ENCODE measurements around the gene ZFHX3. TPM values are rescaled to one million over a fixed set of nuclear protein-coding genes. Genes with fewer than 3 reads are reported as not detected.

The ZFHX3 gene
- total RNA-seq, 2 experiments from 2014 or later: 2.5 to 2.9 TPM

DNA sequence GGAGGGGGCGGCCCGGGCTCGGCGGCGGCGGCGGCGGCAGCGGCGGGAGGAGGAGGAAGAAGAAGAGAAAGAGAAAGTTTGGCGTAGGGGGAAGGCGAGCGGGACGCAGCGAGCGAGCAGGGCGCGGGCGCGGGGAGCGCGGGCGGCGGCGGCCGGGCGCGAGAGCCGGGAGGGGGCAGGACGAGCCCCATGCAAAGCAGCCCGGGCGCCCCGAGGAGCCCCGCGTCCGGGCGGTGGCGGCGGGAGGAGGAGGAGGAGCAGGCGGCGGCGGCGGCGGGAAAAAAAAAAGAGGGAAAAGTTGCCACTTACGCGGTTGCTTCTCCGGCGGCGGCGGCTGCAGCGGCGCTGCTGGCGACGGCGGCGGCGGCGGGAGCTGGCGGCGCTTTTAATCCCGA is 10.3 kb upstream of the ZFHX3 start:
- peak; percentile 43 for DNase-seq
- Mint-ChIP-seq H3K27ac (no peak overlapping the region), H3K27me3 (ENCODE audit: low read depth) (peaks cover 64% of the 10 kb centered on the region), H3K36me3 (ENCODE audit: low read depth) (no peaks in the 10 kb centered on the region), H3K4me3 (peak overlapping the region; percentile 46), H3K4me1 (ENCODE audit: low read depth) (peaks cover 32% of the 10 kb centered on the region), H3K9me3 (ENCODE audit: insufficient read depth) (no peaks in the 10 kb centered on the region)
- ATAC-seq: peak; percentile 80
- CTCF ChIA-PET: no interaction called here
- POLR2A ChIA-PET: no interaction called here

DNA sequence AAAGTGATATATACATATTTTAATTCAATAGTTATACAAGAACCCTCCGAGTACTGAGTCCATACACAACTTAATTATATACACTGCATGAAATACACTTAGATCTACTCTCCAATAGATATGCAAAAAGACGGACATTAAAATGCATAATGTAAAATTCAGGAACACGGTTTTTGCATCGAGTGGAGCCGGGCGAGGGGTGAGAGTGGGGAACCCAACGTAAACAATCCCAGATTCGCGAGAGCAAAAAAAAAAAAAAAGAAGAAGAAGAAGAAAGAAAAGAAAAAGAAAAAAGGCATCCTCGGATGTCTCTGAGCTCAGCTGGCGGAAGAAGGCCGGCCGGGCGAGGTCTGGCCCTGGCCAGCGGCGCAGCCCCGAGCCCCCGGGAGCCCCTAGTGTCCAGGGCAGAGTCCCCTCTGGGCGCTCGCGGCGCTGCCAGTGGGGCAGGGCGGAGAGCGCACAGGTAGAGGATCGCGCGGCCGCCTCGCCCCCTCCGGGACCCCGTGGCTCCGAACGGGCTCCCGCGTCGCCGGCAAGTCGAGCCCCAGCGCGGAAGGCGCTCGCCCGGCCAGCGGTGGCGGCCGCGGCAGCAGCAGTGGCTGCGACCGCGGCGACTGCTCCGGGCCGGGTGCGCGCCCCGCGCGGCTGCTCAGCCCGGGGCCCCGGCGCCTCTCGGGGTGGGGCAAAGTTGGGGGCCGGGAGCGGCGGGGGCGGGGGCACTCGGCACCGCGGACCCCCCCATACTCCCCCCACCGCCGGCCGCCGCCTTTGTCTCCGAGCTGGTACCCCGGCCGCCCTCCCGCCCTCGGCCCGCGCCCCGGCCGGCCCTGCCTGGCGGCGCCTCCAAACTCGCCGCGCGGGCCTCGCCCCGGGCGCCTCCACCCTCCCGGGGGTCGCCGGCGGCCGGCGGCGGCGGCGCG is 9.6 kb upstream of the ZFHX3 start:
- Mint-ChIP-seq H3K36me3 (ENCODE audit: low read depth) (no peaks in the 10 kb centered on the region), H3K4me3 (peak overlapping the region; percentile 76)

DNA sequence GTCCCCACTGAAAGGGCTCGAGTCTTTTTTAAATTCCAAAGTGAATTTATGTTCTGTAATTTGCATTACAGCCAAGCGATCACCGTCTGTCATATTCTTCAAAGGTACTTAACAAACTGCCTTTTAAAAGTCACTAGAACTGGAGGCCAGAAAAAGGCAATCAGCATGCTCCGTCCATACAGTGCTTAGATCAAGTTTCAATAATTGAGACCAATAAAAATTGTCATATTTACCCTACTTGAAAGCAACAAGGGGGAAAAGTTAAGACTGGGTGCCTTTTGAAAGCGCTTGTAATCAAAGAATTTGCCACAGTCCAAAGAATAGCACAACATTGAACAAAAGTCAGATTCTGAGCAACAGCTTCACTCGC is 9.0 kb upstream of the ZFHX3 start:
- DNase-seq (no peak), ATAC-seq (no peak)
- Mint-ChIP-seq H3K27me3 (ENCODE audit: low read depth) (peaks cover 53% of the 10 kb centered on the region), H3K4me3 (peak overlapping the region; percentile 76), H3K4me1 (ENCODE audit: low read depth) (peaks cover 32% of the 10 kb centered on the region), H3K36me3 (ENCODE audit: low read depth) (no peaks in the 10 kb centered on the region), H3K9me3 (ENCODE audit: insufficient read depth) (no peaks in the 10 kb centered on the region), H3K27ac (no peak overlapping the region)
- ChIA-PET POLR2A (no interaction called here), CTCF (no interaction called here)

More for the DNA sequence above, 9.6 kb upstream of the ZFHX3 start:
- peaks cover 32% of the 10 kb centered on the region for H3K4me1 Mint-ChIP-seq (ENCODE audit: low read depth)
- H3K27ac Mint-ChIP-seq: peak overlapping the region; percentile 34
- no peaks in the 10 kb centered on the region for H3K9me3 Mint-ChIP-seq (ENCODE audit: insufficient read depth)
- peaks cover 59% of the 10 kb centered on the region for H3K27me3 Mint-ChIP-seq (ENCODE audit: low read depth)
- ATAC-seq (peak; percentile 61), DNase-seq (no peak)
- CTCF ChIA-PET: no interaction called here
- POLR2A ChIA-PET: no interaction called here

DNA sequence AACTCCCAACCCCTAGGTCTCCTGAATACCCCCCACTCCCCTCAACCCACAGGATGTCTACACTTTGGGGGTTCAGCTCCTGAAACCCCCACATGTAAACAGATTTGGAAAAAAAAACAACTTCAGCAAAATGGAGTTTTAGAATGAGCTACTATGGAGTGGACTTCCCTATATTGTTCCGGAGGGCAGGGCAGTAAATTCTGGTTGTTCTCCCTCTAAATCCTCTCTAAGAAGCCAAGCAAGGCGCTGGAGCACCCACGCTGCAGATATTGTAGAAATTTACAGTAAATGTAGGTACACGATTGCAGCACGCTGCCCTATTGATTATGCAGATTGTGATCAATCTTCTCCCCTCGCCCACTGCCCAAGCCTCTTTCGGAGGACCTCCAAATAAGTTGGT is 8.5 kb upstream of the ZFHX3 start:
- ATAC-seq (no peak), DNase-seq (no peak)
- no peak overlapping the region for H3K4me3 Mint-ChIP-seq
- H3K9me3 Mint-ChIP-seq (ENCODE audit: insufficient read depth): no peaks in the 10 kb centered on the region
- H3K4me1 Mint-ChIP-seq (ENCODE audit: low read depth): peaks cover 32% of the 10 kb centered on the region
- no peak overlapping the region for H3K27ac Mint-ChIP-seq
- ChIA-PET CTCF (no interaction called here), POLR2A (no interaction called here)
- no peaks in the 10 kb centered on the region for H3K36me3 Mint-ChIP-seq (ENCODE audit: low read depth)
- H3K27me3 Mint-ChIP-seq (ENCODE audit: low read depth): peaks cover 51% of the 10 kb centered on the region

DNA sequence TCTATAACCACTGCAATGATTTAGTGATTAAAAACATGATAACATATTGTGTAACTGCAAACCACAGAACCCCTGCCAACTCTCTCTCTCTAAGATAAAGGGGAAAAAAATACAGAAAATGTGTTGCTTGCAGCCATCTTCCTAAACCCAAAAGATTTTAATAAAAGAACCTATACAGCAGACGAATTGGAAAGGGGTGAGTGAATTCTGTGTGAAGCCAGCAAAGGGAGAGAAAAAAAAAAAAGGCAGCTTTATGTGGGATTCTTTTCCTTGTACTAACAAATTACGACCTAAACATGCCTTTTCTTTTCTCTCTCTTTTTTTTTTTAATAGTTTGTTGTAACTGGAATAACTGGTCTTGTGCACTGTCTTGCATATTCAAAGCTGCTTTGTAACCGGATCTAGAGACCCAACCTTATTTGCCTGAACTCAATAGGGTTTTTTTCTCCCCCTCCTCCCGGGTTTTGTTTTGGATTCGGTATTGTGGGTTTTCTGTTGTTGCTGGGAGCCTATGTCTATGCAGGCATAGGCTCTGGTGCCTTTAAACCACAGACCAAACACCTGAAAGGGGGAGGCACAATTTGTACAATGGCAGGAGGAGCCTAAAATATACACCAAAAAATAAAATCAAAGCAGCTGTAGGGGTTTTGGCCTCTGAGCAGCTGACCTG is 7.0 kb upstream of the ZFHX3 start:
- no peak overlapping the region for H3K27ac Mint-ChIP-seq
- H3K27me3 Mint-ChIP-seq (ENCODE audit: low read depth): peaks cover 40% of the 10 kb centered on the region
- no peaks in the 10 kb centered on the region for H3K36me3 Mint-ChIP-seq (ENCODE audit: low read depth)
- DNase-seq (no peak), ATAC-seq (no peak)
- ChIA-PET POLR2A (no interaction called here), CTCF (interaction anchor here (0.9 kb wide), 1 partner anchor 198 kb away, joined by 3 read pairs; no protein-coding TSS in a partner anchor)
- no peaks in the 10 kb centered on the region for H3K9me3 Mint-ChIP-seq (ENCODE audit: insufficient read depth)
- H3K4me3 Mint-ChIP-seq: no peak overlapping the region
- H3K4me1 Mint-ChIP-seq (ENCODE audit: low read depth): peaks cover 32% of the 10 kb centered on the region

DNA sequence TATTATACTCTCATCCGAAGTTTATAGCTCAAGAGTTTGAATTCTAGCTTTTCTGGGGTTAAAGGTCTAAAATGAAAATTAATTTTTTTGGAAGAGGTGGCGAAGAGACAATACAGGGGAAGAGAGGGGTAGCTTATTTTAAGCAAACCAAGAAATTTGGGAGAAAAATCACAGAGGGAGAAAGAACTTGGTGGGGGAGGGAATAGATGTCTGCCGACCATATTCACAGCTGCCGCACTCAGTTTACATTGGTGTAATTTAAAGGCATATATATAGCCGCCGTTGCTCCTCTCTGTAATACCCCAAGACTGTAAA is 6.5 kb upstream of the ZFHX3 start:
- no peak for DNase-seq
- Mint-ChIP-seq H3K4me3 (no peak overlapping the region), H3K4me1 (ENCODE audit: low read depth) (peaks cover 31% of the 10 kb centered on the region), H3K9me3 (ENCODE audit: insufficient read depth) (no peaks in the 10 kb centered on the region), H3K27me3 (ENCODE audit: low read depth) (peaks cover 35% of the 10 kb centered on the region), H3K36me3 (ENCODE audit: low read depth) (no peaks in the 10 kb centered on the region), H3K27ac (no peak overlapping the region)
- POLR2A ChIA-PET: no interaction called here
- ATAC-seq: no peak
- CTCF ChIA-PET: interaction anchor here (0.9 to 1.2 kb wide), 2 partner anchors 197 to 221 kb away, joined by 3 read pairs; no protein-coding TSS in a partner anchor

DNA sequence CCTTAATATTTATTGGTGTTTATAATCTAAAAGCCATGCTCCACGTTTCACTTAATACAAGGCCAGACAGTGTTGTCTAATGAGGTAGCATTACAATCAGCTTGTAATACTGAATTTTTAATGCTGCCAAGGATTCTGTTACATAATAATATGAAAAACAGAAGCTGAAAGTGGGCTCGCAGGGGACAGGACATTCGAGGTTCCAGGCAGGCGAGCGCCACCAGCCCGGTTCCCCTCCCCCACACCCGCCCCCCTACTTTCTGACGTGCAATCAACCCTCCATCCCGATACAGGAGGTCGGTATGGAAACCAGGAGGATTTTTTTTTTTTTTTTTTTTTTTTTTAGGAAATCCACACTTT is 6.2 kb upstream of the ZFHX3 start:
- Mint-ChIP-seq H3K4me1 (ENCODE audit: low read depth) (peaks cover 29% of the 10 kb centered on the region), H3K27ac (no peak overlapping the region), H3K27me3 (ENCODE audit: low read depth) (peaks cover 33% of the 10 kb centered on the region), H3K9me3 (ENCODE audit: insufficient read depth) (no peaks in the 10 kb centered on the region), H3K4me3 (no peak overlapping the region), H3K36me3 (ENCODE audit: low read depth) (no peaks in the 10 kb centered on the region)
- ChIA-PET POLR2A (no interaction called here), CTCF (interaction anchor here (0.9 to 1.2 kb wide), 2 partner anchors 197 to 221 kb away, joined by 3 read pairs; no protein-coding TSS in a partner anchor)
- DNase-seq: no peak
- ATAC-seq: no peak

DNA sequence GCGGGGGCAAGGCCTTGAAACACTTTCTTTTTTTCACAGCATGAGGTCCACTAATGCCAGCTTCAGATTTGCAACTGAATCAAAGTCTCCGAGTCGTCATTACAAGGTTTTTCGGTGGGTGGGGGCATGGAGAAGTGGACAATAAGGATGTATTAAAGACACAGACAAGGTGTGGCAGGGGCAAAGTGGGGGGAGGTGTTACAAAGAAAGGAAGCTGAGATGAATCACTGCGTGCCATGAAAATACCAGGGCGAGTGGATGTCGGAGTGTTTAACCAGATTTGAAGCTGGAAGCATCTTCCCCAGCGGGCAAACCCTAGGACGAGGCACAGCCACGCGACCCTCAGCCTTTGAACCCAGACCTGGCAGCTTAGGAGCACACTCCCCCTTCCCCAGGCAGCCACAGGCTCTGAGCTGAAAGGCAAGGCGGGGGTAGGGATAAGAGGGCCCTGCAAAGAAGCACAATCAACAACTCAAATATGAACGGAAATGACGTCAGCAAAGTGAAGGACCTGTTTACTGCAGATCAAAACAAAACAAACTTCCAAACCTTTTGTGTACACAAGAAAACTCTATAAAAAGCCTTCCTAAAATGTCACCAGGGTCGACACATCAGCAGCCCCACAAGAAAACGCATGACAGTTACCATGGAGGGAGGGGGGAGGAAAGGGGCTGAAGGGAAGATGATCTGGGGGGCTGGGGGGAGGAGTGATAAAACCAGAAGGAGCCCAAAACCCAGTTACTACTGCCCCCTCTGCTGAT is 5.6 kb upstream of the ZFHX3 start:
- H3K27me3 Mint-ChIP-seq (ENCODE audit: low read depth): peaks cover 35% of the 10 kb centered on the region
- peaks cover 26% of the 10 kb centered on the region for H3K4me1 Mint-ChIP-seq (ENCODE audit: low read depth)
- ATAC-seq: no peak
- DNase-seq: no peak
- H3K27ac Mint-ChIP-seq: no peak overlapping the region
- CTCF ChIA-PET: interaction anchor here (0.9 to 1.2 kb wide), 2 partner anchors 196 to 221 kb away, joined by 3 read pairs; no protein-coding TSS in a partner anchor
- no peaks in the 10 kb centered on the region for H3K36me3 Mint-ChIP-seq (ENCODE audit: low read depth)
- POLR2A ChIA-PET: no interaction called here
- no peaks in the 10 kb centered on the region for H3K9me3 Mint-ChIP-seq (ENCODE audit: insufficient read depth)
- H3K4me3 Mint-ChIP-seq: no peak overlapping the region

DNA sequence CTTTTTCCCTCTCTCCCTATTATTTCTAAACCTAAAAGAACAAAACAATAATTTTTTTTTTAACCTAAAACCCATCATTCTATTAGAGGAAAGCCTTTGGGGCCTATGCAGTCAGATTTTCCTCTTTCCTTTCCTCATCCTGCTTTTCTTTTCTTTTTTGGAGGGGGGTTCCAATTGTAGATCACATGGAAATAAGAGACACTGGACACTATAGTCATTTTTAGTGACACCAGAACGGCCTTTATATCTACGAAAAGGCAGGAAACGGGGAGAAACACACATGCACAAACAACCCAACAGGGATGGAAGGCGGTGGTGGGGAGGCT is 5.1 kb upstream of the ZFHX3 start:
- Mint-ChIP-seq H3K27ac (no peak overlapping the region), H3K4me3 (no peak overlapping the region), H3K36me3 (ENCODE audit: low read depth) (no peaks in the 10 kb centered on the region), H3K9me3 (ENCODE audit: insufficient read depth) (no peaks in the 10 kb centered on the region), H3K4me1 (ENCODE audit: low read depth) (peaks cover 26% of the 10 kb centered on the region), H3K27me3 (ENCODE audit: low read depth) (peaks cover 36% of the 10 kb centered on the region)
- DNase-seq (no peak), ATAC-seq (no peak)
- CTCF ChIA-PET: no interaction called here
- POLR2A ChIA-PET: no interaction called here

DNA sequence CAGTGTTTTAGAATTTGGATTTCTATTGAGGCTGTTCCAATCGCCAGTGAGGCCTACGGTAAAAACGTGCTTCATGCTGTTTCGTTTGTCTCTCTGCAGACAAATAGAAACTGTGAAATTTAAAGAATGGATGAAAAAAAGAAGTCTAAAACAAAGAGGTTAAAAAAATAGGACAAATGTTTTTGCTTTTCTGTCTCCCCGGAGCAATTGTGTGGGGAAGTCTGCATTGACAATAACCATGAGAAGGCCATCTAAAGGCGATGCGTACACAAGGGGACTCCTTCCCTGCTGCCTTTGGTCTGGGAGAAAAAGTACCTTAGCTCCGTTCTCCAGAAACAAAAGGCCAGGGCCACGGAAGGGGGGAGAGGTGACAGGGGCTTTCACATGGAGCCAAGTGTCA is 4.6 kb upstream of the ZFHX3 start:
- Mint-ChIP-seq H3K36me3 (ENCODE audit: low read depth) (no peaks in the 10 kb centered on the region), H3K9me3 (ENCODE audit: insufficient read depth) (no peaks in the 10 kb centered on the region), H3K4me3 (no peak overlapping the region), H3K27me3 (ENCODE audit: low read depth) (peaks cover 36% of the 10 kb centered on the region), H3K4me1 (ENCODE audit: low read depth) (peaks cover 26% of the 10 kb centered on the region), H3K27ac (no peak overlapping the region)
- DNase-seq (no peak), ATAC-seq (no peak)
- CTCF ChIA-PET: no interaction called here
- POLR2A ChIA-PET: no interaction called here

DNA sequence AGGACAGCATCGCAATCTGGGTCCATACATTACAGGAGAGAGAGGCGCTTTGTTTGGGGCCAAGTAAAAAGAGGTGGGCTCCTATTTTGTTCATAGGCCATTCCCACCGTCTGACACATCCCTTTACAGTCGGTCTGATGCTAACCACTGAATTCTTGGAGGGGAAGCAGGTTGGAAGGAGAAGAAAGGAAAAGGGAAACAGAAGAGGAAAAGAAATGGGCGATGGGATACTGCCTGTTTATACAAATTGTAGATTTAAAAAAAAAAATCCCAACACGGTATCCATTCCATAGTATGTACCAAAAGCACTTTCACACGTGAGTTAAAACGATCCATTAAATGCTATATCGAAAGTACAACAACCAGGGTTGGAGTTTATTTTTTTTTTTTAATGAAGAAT is 4.0 kb upstream of the ZFHX3 start:
- no peaks in the 10 kb centered on the region for H3K36me3 Mint-ChIP-seq (ENCODE audit: low read depth)
- H3K4me3 Mint-ChIP-seq: no peak overlapping the region
- no peak overlapping the region for H3K27ac Mint-ChIP-seq
- DNase-seq: no peak
- no peak for ATAC-seq
- peaks cover 37% of the 10 kb centered on the region for H3K27me3 Mint-ChIP-seq (ENCODE audit: low read depth)
- CTCF ChIA-PET: interaction anchor here (1.3 kb wide), 1 partner anchor 219 kb away, joined by 3 read pairs; no protein-coding TSS in a partner anchor
- POLR2A ChIA-PET: no interaction called here
- peaks cover 26% of the 10 kb centered on the region for H3K4me1 Mint-ChIP-seq (ENCODE audit: low read depth)
- no peaks in the 10 kb centered on the region for H3K9me3 Mint-ChIP-seq (ENCODE audit: insufficient read depth)

DNA sequence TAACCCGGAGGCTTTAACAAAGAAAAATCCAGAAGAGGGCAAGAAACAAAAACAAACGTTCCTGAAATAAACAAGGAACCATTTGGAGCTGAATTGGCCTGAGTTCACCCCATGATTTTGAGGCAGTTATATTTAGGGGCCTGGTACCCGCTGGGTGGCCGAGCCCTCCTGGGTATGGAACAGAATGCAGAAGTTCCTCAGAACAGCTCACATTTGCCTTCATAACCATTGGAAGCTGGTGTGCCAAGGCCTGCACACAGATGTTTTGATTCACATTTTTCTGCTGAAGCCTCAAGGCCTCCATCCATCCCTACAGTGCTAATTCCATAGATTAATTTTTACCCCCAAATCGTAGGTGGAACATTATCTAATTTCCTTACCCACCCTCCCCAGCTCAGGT is 3.3 kb upstream of the ZFHX3 start:
- Mint-ChIP-seq H3K27me3 (ENCODE audit: low read depth) (peaks cover 39% of the 10 kb centered on the region), H3K4me1 (ENCODE audit: low read depth) (peaks cover 23% of the 10 kb centered on the region), H3K9me3 (ENCODE audit: insufficient read depth) (no peaks in the 10 kb centered on the region), H3K36me3 (ENCODE audit: low read depth) (no peaks in the 10 kb centered on the region), H3K4me3 (no peak overlapping the region), H3K27ac (no peak overlapping the region)
- no peak for DNase-seq
- ChIA-PET CTCF (interaction anchor here (1.3 kb wide), 1 partner anchor 218 kb away, joined by 3 read pairs; no protein-coding TSS in a partner anchor), POLR2A (no interaction called here)
- no peak for ATAC-seq

Measured in activated CD8-positive, alpha-beta T cell treated with anti-CD3 and anti-CD28 coated beads, Interleukin-2, amount 10 ng/mL, durations not matched to agents 7 days and 5 days (primary cell).